ENCODE results near the gene CAPN12.

CAPN12 gene

DNA sequence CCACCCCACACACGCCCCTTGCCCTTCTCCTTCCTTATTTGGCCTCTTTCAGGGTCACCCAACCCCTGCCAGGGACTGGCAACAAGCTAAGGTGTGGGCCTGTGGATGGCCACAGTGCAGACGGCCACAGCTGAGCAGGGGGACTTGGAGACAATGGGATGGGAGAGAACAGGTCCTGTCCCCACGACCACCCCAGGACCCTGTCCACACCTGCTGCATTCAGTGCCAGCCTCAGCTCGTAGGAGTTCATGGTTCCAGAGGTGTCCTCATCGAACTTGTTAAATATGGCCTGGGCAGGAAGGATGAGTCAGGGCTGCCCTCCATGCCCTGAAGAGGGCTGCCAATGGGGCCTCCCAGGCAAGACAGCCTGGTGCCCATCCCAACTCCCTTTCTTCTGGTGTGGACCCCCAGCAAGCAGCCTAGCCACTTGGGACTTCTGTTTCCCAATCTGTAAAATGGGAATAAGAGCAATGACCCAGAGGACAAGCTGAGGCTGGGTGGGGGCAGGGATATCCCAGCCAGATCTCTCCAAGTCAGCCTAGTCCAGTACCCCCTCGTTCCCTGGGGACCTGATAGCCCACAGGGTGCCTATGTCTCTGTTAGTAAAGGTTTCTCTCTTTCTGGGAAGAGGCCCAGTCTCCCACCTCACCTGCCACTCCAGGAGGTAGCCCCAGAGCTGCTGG lies 10.6 kb downstream of the CAPN12 start:
- TF ChIP-seq POLR2AphosphoS5 (IDR thresholded peaks at IDR 0.05; ENCODE audit: low read depth, low read length) (no peak), SIN3A (IDR thresholded peaks at IDR 0.05; ENCODE audit: borderline replicate concordance, insufficient read depth, low read length) (no peak), FOXP2 (optimal IDR thresholded peaks at IDR 0.05; ENCODE audit: borderline replicate concordance, extremely low read depth, extremely low read length, insufficient read depth) (no peak)

DNA sequence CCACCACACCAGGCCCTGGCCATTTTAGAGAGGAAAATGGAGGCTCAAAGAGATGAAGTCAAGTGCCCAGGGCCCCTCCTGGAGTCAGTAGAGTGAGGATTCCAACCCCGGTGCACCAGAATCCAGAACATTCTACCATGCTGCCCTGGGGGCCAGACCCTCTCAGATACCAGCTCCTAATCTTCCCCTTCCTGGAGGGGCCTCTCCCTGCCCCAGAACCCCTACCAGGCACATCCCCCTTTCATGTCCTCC lies 11.1 kb downstream of the CAPN12 start:
- TF ChIP-seq SIN3A (IDR thresholded peaks at IDR 0.05; ENCODE audit: borderline replicate concordance, insufficient read depth, low read length) (no peak), TAF1 (IDR thresholded peaks at IDR 0.05; ENCODE audit: borderline replicate concordance, insufficient read depth, low read length) (no peak), POLR2AphosphoS5 (IDR thresholded peaks at IDR 0.05; ENCODE audit: low read depth, low read length) (no peak), FOXP2 (optimal IDR thresholded peaks at IDR 0.05; ENCODE audit: borderline replicate concordance, extremely low read depth, extremely low read length, insufficient read depth) (no peak)
- TF ChIP-seq, protein P1, sequence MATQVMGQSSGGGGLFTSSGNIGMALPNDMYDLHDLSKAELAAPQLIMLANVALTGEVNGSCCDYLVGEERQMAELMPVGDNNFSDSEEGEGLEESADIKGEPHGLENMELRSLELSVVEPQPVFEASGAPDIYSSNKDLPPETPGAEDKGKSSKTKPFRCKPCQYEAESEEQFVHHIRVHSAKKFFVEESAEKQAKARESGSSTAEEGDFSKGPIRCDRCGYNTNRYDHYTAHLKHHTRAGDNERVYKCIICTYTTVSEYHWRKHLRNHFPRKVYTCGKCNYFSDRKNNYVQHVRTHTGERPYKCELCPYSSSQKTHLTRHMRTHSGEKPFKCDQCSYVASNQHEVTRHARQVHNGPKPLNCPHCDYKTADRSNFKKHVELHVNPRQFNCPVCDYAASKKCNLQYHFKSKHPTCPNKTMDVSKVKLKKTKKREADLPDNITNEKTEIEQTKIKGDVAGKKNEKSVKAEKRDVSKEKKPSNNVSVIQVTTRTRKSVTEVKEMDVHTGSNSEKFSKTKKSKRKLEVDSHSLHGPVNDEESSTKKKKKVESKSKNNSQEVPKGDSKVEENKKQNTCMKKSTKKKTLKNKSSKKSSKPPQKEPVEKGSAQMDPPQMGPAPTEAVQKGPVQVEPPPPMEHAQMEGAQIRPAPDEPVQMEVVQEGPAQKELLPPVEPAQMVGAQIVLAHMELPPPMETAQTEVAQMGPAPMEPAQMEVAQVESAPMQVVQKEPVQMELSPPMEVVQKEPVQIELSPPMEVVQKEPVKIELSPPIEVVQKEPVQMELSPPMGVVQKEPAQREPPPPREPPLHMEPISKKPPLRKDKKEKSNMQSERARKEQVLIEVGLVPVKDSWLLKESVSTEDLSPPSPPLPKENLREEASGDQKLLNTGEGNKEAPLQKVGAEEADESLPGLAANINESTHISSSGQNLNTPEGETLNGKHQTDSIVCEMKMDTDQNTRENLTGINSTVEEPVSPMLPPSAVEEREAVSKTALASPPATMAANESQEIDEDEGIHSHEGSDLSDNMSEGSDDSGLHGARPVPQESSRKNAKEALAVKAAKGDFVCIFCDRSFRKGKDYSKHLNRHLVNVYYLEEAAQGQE (IDR thresholded peaks at IDR 0.05; ENCODE audit: insufficient read depth in 1 of 2, low read depth in 2 of 2, low read length in 2 of 2) = no peak

DNA sequence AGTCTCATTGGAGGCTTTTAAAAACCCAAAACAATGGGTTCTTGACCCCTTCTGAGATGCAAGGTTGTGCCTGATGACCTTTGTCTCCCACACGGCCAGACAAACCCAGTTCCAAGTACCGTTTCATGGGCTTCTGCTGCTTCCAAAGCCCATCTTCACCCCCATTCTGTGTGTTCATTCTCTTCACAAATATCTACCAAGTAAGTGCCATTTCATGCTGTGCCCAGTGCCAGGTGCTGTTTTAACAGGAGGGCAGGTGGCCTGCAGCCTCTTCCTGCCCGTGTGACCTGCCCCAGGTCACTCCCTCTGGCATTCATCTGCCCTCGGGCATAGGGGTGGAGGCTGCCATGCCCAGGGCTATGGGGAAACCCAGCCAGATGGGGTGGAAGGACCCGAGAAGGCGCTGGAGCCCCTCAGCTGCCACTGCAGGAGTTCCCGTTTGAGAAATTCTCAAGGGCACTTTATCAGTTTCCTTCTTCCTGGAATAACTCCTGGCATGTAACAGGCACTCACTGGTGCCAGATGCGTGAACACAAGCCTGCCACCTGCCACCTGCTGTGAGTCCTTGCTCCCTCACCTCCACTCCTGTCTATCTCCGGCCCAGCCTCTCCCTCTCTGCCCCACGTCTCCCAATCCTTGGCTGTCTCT lies 12.5 kb downstream of the CAPN12 start:
- TF ChIP-seq SIN3A (IDR thresholded peaks at IDR 0.05; ENCODE audit: borderline replicate concordance, insufficient read depth, low read length) (no peak), POLR2AphosphoS5 (IDR thresholded peaks at IDR 0.05; ENCODE audit: low read depth, low read length) (no peak), TAF1 (IDR thresholded peaks at IDR 0.05; ENCODE audit: borderline replicate concordance, insufficient read depth, low read length) (no peak), FOXP2 (optimal IDR thresholded peaks at IDR 0.05; ENCODE audit: borderline replicate concordance, extremely low read depth, extremely low read length, insufficient read depth) (no peak)
- TF ChIP-seq, protein P1 (IDR thresholded peaks at IDR 0.05; ENCODE audit: insufficient read depth in 1 of 2, low read depth in 2 of 2, low read length in 2 of 2) = no peak

DNA sequence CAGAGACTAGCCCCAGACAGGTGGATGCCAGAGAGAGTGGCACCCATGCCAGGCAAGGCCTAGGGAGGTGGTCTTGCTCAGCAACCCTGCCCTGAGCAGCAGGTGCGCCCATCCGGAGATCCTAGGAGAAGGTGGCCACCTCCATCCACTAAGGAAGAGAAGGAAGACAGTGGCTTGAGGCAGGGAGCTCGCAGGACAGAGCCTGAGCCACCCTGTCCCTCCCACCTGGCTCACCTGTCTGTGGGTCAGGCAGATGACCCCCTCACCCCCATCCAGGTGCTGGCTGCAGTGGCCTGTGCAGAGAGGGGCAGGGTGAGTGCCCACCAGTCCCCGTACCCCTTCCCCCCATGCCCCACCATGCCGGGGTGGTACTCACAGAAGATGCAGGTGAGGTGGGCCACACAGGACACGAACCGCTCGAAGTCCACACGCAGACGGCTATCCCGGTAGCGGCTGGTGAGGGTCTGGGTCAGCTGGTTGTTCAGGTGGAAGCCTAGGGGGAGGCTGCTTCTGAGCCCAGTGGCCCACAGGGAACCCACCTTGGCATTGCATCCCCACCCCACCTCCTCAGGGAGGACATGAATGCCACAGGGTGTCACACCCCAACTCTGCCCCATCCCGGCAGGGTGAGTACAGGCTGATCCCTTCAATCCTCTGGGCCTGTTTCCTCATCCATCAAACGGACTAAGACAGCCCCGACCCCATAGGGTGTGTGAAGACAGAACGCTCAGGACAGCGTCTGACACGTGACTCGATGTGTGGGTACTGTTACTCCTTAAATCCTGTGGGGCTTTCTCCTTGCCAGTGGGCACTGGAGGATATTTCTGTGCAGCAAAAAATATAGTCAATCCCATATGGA lies 13.3 kb downstream of the CAPN12 start:
- TF ChIP-seq TAF1 (IDR thresholded peaks at IDR 0.05; ENCODE audit: borderline replicate concordance, insufficient read depth, low read length) (no peak), SIN3A (IDR thresholded peaks at IDR 0.05; ENCODE audit: borderline replicate concordance, insufficient read depth, low read length) (no peak), FOXP2 (optimal IDR thresholded peaks at IDR 0.05; ENCODE audit: borderline replicate concordance, extremely low read depth, extremely low read length, insufficient read depth) (no peak), POLR2AphosphoS5 (IDR thresholded peaks at IDR 0.05; ENCODE audit: low read depth, low read length) (no peak)
- TF ChIP-seq, protein P1 (IDR thresholded peaks at IDR 0.05; ENCODE audit: insufficient read depth in 1 of 2, low read depth in 2 of 2, low read length in 2 of 2) = no peak

DNA sequence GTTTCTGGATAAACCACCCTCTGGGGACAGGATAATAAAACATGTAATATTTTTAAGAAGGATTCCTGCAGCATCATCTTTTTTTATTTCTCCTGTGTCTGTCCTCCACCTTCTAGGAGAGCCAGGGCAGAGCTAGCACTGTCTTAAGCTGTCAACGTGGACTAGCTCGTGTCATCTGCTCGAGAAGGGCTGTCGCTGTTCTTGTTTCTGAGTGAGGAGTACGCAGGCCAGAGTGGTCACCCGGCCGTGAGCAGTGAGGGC lies 13.9 kb downstream of the CAPN12 start:
- TF ChIP-seq POLR2AphosphoS5 (IDR thresholded peaks at IDR 0.05; ENCODE audit: low read depth, low read length) (no peak), SIN3A (IDR thresholded peaks at IDR 0.05; ENCODE audit: borderline replicate concordance, insufficient read depth, low read length) (no peak), TAF1 (IDR thresholded peaks at IDR 0.05; ENCODE audit: borderline replicate concordance, insufficient read depth, low read length) (no peak), FOXP2 (optimal IDR thresholded peaks at IDR 0.05; ENCODE audit: borderline replicate concordance, extremely low read depth, extremely low read length, insufficient read depth) (no peak)
- TF ChIP-seq, protein P1 (IDR thresholded peaks at IDR 0.05; ENCODE audit: insufficient read depth in 1 of 2, low read depth in 2 of 2, low read length in 2 of 2) = no peak

Data from PFSK-1 (cell line).